Glutamatergic neuron (in vitro differentiated cells): Measurements from ENCODE around the gene ZWILCH. TPM values are rescaled to one million over a fixed set of nuclear protein-coding genes. Genes with fewer than 3 reads are reported as not detected.
"Not testable (repeated sequence)": the region's sequence is repeated elsewhere in the genome, so short reads cannot be mapped to it uniquely, and the experiment has no call there.

Experiments
- DNase-seq: peaks from one replicate; pipeline ENCODE4 v3.0.0; 2022
- H3K27ac Mint-ChIP-seq: one replicate; pipeline ENCODE4 v1.8.0; 2020; ENCODE audit warnings: mild to moderate bottlenecking, mixed read lengths, inconsistent platforms; ENCODE audit not compliant: unreplicated experiment
- H3K27me3 Mint-ChIP-seq: one replicate; pipeline ENCODE4 v1.8.0; 2020; ENCODE audit warnings: mild to moderate bottlenecking, moderate library complexity, mixed read lengths, inconsistent platforms; ENCODE audit not compliant: unreplicated experiment
- H3K36me3 Mint-ChIP-seq: one replicate; pipeline ENCODE4 v1.8.0; 2020; ENCODE audit warnings: mild to moderate bottlenecking, mixed read lengths, inconsistent platforms; ENCODE audit not compliant: unreplicated experiment
- H3K4me1 Mint-ChIP-seq: one replicate; pipeline ENCODE4 v1.8.0; 2020; ENCODE audit warnings: mild to moderate bottlenecking, low read depth, mixed read lengths, inconsistent platforms; ENCODE audit not compliant: unreplicated experiment
- H3K4me3 Mint-ChIP-seq: one replicate; pipeline ENCODE4 v1.8.0; 2020; ENCODE audit warnings: mild to moderate bottlenecking, mixed read lengths, inconsistent platforms; ENCODE audit not compliant: unreplicated experiment
- H3K9me3 Mint-ChIP-seq: one replicate; pipeline ENCODE4 v1.8.0; 2020; ENCODE audit warnings: mild to moderate bottlenecking, moderate library complexity, mixed read lengths, inconsistent platforms; ENCODE audit not compliant: unreplicated experiment
- total RNA-seq: library from RNA; stranded (reverse); fragmentation: NEBNext Ultra II Directional; extraction: Animal tissue kit (Norgen Biotek cat#: 25700); gene quantifications from one replicate; pipeline ENCODE4 v1.2.1, GENCODE V29; 2021; ENCODE audit not compliant: unreplicated experiment
- TF ChIP-seq, protein P1 (sequence below): fragments of 200-600 bp; sonication (generic); IDR thresholded peaks from one replicate; pipeline ENCODE4 v1.5.0; 2021; ENCODE audit not compliant: partially characterized antibody, unreplicated experiment

The ZWILCH gene
- total RNA-seq, 1 donor from 2014 or later, result 21.8 TPM

DNA sequence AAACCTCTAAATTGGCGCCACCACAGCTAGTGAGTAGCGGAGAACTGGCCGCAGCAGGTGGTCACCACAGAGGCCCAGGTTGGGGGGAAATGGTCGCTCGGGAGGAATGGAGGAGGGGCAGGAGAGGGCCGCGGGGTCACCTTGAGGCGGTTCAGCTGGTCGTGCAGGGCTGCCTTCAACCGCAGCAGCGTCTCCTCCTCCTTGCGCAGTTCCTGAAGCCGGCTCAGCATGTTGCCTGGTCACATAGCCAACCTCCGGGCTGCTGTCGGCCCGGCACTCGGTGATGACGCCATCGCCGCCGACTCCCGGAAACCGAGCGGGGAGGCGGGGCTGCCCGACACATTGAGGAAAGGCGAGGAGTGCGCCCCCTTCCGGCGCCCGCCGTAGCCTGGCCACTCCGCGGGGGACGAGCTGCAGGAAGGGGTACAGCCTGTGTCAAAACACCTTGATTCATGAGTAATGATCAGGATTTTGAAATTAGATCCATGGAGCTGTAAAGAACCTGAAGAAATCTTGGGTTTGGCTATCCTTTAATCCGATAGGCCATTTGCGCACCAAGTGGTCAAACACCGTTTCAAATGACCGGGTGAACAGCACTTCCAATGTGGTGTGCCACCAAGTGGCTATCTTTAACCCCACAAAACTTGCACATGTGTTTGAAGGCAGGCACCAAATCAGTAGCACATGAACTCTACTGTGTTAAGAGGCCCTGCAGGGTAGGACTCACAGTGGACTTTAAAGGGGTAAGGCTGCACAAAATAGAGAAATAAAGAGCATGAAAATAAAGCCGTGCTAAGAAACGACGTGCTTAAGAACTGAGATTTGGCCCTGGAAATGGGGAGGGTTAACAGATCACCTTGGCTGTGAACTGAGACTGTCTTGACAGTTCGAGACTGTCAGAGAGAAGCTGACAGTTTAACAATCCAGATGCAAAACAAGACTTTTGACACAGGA lies 7.3 kb upstream of the ZWILCH start, which contains the start of gene SNAPC5:
Gene SNAPC5, minus strand, starts transcription at position 261 of the 954 bp plus-strand sequence. Its CDS starts 31 bp downstream, at position 230.
- Mint-ChIP-seq H3K4me1 (peaks cover 4% of the 10 kb centered on the region), H3K9me3 (no peaks in the 10 kb centered on the region), H3K27me3 (peaks cover 5% of the 10 kb centered on the region), H3K36me3 (no peaks in the 10 kb centered on the region), H3K4me3 (peak within 1 kb of the TSS; percentile 95), H3K27ac (peak within 1 kb of the TSS; percentile 89)
- TF ChIP-seq, protein P1, sequence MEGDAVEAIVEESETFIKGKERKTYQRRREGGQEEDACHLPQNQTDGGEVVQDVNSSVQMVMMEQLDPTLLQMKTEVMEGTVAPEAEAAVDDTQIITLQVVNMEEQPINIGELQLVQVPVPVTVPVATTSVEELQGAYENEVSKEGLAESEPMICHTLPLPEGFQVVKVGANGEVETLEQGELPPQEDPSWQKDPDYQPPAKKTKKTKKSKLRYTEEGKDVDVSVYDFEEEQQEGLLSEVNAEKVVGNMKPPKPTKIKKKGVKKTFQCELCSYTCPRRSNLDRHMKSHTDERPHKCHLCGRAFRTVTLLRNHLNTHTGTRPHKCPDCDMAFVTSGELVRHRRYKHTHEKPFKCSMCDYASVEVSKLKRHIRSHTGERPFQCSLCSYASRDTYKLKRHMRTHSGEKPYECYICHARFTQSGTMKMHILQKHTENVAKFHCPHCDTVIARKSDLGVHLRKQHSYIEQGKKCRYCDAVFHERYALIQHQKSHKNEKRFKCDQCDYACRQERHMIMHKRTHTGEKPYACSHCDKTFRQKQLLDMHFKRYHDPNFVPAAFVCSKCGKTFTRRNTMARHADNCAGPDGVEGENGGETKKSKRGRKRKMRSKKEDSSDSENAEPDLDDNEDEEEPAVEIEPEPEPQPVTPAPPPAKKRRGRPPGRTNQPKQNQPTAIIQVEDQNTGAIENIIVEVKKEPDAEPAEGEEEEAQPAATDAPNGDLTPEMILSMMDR, result peak; percentile 99
- peak; percentile 99 for DNase-seq

DNA sequence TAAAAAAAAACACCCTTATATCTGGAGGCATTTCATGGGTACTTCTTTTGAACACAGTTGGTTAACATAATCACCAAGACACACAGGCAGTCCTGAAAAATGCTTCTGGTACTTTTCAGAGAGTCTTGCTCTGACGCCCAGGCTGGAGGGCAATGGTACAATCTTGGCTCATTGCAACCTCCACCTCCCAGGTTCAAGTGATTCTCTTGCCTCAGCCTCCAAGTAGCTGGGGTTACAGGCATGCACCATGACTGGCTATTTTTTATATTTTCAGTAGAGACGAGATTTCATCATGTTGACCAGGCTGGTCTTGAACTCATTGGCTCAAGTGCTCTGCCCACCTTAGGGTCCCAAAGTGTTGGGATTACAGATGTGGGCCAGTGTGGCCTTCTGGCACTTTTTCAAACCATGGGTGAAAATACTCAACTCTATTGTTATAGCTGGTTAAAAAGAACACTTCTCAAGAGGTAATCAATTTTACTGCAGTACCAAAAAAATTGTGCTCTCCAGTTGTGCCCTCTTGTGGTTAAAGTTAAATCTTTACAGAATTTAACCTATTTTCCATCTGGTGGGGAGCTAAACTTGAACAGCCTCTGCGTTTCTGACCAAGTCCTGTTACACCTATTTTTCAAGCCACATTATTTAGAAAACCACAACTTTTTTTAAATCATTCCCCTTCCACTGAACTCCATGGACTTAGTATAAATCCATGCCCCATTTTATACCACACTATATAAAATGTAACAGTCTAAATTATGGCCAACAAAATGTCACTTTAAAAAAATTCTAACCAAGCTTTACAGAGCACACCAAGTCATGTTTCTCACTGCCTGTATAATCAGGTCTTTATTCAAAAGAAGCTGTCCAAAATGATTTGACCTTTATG lies 6.4 kb upstream of the ZWILCH start:
- peak overlapping the region; percentile 31 for H3K27ac Mint-ChIP-seq
- peaks cover 2% of the 10 kb centered on the region for H3K27me3 Mint-ChIP-seq
- TF ChIP-seq, protein P1, result peak; percentile 38
- peaks cover 8% of the 10 kb centered on the region for H3K4me1 Mint-ChIP-seq
- no peaks in the 10 kb centered on the region for H3K36me3 Mint-ChIP-seq
- no peak for DNase-seq
- H3K4me3 Mint-ChIP-seq, result peak overlapping the region; percentile 13
- H3K9me3 Mint-ChIP-seq, result no peaks in the 10 kb centered on the region

DNA sequence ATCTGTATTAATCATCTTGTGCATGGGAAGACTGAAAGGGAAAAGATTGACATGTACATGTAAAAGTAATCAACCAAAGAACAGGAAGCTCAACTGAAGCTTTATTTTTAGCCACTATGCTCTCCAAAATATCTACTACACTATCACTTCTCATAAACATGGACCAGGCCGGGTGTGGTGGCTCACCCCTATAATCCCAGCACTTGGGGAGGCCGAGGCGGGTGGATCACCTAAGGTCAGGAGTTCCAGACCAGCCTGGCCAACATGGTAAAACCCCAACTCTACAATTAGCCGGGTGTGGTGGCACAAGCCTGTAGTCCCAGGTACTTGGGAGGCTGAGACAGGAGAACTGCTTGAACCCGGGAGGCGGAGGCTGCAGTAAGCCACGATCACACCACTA lies 4.8 kb upstream of the ZWILCH start:
- not testable (repeated sequence) for H3K9me3 Mint-ChIP-seq, H3K4me3 Mint-ChIP-seq, H3K27ac Mint-ChIP-seq, H3K36me3 Mint-ChIP-seq, DNase-seq, H3K27me3 Mint-ChIP-seq
- peaks cover 13% of the 10 kb centered on the region for H3K4me1 Mint-ChIP-seq

DNA sequence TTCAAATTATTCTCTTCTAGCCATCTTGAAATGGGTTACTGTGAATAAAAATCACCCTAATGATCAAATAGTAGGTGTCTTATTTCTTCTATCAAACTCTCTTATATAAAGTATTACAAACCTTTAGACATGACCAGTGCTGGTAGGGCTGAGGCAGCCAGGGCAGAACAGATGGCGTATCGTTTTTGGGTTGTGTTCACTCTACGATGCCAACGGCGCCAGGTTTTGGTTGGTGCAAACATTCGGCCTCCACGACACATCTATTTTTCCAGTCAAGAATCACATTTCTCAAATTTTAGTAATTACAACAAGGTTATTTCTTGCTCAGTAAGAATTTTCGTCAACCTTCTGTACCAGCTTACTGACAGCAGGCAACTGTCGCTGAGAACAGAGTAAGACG lies 2.6 kb upstream of the ZWILCH start:
- Mint-ChIP-seq H3K36me3 (no peaks in the 10 kb centered on the region), H3K4me1 (peaks cover 13% of the 10 kb centered on the region), H3K4me3 (peak overlapping the region; percentile 100), H3K9me3 (peaks cover 4% of the 10 kb centered on the region), H3K27ac (peak overlapping the region; percentile 57), H3K27me3 (peaks cover 2% of the 10 kb centered on the region)
- no peak for DNase-seq
- TF ChIP-seq, protein P1, result no peak

DNA sequence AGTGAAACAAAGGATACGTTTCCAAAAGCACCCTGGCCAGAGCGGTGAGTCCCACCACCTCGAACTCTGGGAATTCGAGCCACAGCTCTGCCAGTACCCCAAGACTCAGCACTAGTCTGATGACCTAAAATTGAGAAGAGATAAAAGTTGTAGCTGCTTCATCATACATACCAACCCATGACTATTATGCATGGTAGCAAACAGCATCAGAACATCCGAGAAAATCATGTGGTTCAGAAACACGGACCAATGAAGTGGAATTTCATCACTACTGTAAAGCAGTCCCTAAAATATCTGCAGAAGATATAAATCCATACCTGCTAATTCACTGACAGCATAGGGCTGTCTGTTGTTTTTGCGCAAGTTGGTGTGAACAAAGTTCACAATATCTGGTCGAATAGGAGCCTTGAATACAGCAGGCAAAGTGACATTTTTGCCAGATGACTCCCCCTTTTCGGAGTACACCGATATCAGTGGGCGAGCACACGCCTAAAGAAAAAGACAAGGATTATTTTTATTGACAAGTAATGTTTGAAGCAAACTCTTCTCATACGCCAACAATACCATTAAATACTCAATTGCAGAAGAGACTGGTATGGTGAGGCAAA lies 2.0 kb upstream of the ZWILCH start:
- H3K36me3 Mint-ChIP-seq, DNase-seq, H3K27me3 Mint-ChIP-seq, H3K9me3 Mint-ChIP-seq: not testable (repeated sequence)
- H3K4me1 Mint-ChIP-seq, result peaks cover 13% of the 10 kb centered on the region
- peak overlapping the region; percentile 100 for H3K4me3 Mint-ChIP-seq
- H3K27ac Mint-ChIP-seq, result peak overlapping the region; percentile 57
